OCI-LY1 (cell line): ENCODE measurements around the gene MPST.

ENCODE experiments used
- EZH2 ChIP-seq: fragments of 200-600 bp; sonication (generic), shearing (Covaris generic); IDR thresholded peaks from 2 replicates; pipeline ENCODE4 v1.8.0; 2017; ENCODE audit warnings: borderline replicate concordance, mixed run types, mild to moderate bottlenecking, antibody characterized with exemption, low read length, moderate library complexity, mixed read lengths
- TF ChIP-seq, protein P1 (sequence below): fragments of 200-600 bp; sonication (generic), shearing (Covaris generic); IDR thresholded peaks from 2 replicates; pipeline ENCODE4 v1.5.1; 2017; ENCODE audit warnings: mild to moderate bottlenecking, antibody characterized with exemption, low read length, moderate library complexity, mixed read lengths

DNA sequence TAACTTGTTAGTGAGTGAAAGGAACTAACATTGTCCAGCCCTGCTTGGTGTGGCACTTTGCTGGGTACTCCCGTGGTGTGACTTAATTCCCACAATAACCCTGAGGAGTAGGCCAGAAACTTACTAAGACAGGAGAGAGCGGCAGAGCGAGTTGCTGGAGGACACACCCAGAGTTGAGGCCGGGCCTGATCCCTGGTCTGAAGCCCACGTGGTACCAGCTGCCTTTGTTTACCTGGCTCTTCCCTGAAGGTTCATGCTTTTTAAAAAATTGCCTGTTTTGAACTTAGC, 594 bp downstream of the MPST start:
- TF ChIP-seq, protein P1, sequence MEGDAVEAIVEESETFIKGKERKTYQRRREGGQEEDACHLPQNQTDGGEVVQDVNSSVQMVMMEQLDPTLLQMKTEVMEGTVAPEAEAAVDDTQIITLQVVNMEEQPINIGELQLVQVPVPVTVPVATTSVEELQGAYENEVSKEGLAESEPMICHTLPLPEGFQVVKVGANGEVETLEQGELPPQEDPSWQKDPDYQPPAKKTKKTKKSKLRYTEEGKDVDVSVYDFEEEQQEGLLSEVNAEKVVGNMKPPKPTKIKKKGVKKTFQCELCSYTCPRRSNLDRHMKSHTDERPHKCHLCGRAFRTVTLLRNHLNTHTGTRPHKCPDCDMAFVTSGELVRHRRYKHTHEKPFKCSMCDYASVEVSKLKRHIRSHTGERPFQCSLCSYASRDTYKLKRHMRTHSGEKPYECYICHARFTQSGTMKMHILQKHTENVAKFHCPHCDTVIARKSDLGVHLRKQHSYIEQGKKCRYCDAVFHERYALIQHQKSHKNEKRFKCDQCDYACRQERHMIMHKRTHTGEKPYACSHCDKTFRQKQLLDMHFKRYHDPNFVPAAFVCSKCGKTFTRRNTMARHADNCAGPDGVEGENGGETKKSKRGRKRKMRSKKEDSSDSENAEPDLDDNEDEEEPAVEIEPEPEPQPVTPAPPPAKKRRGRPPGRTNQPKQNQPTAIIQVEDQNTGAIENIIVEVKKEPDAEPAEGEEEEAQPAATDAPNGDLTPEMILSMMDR = no peak
- TF ChIP-seq EZH2 = no peak
